ENCODE data around the gene MCRIP2.

GRCh38 chr16:621526-622105 lies 20.0 kb upstream of the MCRIP2 start:
- TF ChIP-seq, protein P1, sequence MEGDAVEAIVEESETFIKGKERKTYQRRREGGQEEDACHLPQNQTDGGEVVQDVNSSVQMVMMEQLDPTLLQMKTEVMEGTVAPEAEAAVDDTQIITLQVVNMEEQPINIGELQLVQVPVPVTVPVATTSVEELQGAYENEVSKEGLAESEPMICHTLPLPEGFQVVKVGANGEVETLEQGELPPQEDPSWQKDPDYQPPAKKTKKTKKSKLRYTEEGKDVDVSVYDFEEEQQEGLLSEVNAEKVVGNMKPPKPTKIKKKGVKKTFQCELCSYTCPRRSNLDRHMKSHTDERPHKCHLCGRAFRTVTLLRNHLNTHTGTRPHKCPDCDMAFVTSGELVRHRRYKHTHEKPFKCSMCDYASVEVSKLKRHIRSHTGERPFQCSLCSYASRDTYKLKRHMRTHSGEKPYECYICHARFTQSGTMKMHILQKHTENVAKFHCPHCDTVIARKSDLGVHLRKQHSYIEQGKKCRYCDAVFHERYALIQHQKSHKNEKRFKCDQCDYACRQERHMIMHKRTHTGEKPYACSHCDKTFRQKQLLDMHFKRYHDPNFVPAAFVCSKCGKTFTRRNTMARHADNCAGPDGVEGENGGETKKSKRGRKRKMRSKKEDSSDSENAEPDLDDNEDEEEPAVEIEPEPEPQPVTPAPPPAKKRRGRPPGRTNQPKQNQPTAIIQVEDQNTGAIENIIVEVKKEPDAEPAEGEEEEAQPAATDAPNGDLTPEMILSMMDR (IDR thresholded peaks at IDR 0.05), result no peak
- TF ChIP-seq POLR2A (IDR thresholded peaks at IDR 0.05), result no peak

All from thyroid gland (tissue), 4 donors.